NCI-H510A (cell line): ENCODE data around the gene UGT1A4.
"Not testable (repeated sequence)": the region's sequence is repeated elsewhere in the genome, so short reads cannot be mapped to it uniquely, and the experiment has no call there.

Experiments
- DNase-seq: peaks from one replicate; lab custom pipeline; 2025; lab: John Stamatoyannopoulos, UW

The UGT1A4 gene

GRCh38 chr2:233750689-233751088 is 32.2 kb downstream of the UGT1A4 start:
- DNase-seq: not testable (repeated sequence)

- not testable (repeated sequence) for DNase-seq
Observed at GRCh38 chr2:233751212-233752009, 32.9 kb downstream of the UGT1A4 start.

- no peak for DNase-seq
Observed at GRCh38 chr2:233754872-233755611, 36.5 kb downstream of the UGT1A4 start.

- no peak for DNase-seq
Observed at GRCh38 chr2:233756429-233757081, 38.0 kb downstream of the UGT1A4 start.

- DNase-seq: no peak
Observed at GRCh38 chr2:233758141-233758540, 39.6 kb downstream of the UGT1A4 start.

- DNase-seq: no peak
Observed at GRCh38 chr2:233758849-233759248, 40.3 kb downstream of the UGT1A4 start.

GRCh38 chr2:233760043-233760442 is 41.5 kb downstream of the UGT1A4 start, which contains the start of gene UGT1A1:
TSS of gene UGT1A1 (plus strand) at chr2:233760270. CDS start at chr2:233760288, 18 bp downstream.
- no peak for DNase-seq

- DNase-seq: no peak
Observed at GRCh38 chr2:233761040-233761769, 42.7 kb downstream of the UGT1A4 start.

- no peak for DNase-seq
Observed at GRCh38 chr2:233764264-233764663, 45.7 kb downstream of the UGT1A4 start.

- DNase-seq: no peak
Observed at GRCh38 chr2:233764761-233765160, 46.2 kb downstream of the UGT1A4 start.

- no peak for DNase-seq
Observed at GRCh38 chr2:233766416-233766815, 47.9 kb downstream of the UGT1A4 start.

GRCh38 chr2:233768076-233768475 is 49.5 kb downstream of the UGT1A4 start:
- no peak for DNase-seq

- no peak for DNase-seq
Observed at GRCh38 chr2:233769260-233769659, 50.7 kb downstream of the UGT1A4 start.

GRCh38 chr2:233772153-233772552 is 53.6 kb downstream of the UGT1A4 start:
- no peak for DNase-seq

- no peak for DNase-seq
Observed at GRCh38 chr2:233772583-233772982, 54.0 kb downstream of the UGT1A4 start.

- DNase-seq: no peak
Observed at GRCh38 chr2:233773854-233774253, 55.3 kb downstream of the UGT1A4 start.

- DNase-seq: no peak
Observed at GRCh38 chr2:233775414-233775813, 56.9 kb downstream of the UGT1A4 start.

GRCh38 chr2:233778030-233778429 is 59.5 kb downstream of the UGT1A4 start, which contains the start of gene MROH2A:
TSS of gene MROH2A (plus strand) at chr2:233778330. CDS start at chr2:233779359, 1,029 bp downstream.
- no peak for DNase-seq

GRCh38 chr2:233779722-233780121 is 61.2 kb downstream of the UGT1A4 start:
- DNase-seq: no peak

GRCh38 chr2:233780771-233781170 is 62.2 kb downstream of the UGT1A4 start:
- no peak for DNase-seq

- no peak for DNase-seq
Observed at GRCh38 chr2:233789554-233789953, 71.0 kb downstream of the UGT1A4 start.
